ENCODE measurements around the gene GDF10.

DNA sequence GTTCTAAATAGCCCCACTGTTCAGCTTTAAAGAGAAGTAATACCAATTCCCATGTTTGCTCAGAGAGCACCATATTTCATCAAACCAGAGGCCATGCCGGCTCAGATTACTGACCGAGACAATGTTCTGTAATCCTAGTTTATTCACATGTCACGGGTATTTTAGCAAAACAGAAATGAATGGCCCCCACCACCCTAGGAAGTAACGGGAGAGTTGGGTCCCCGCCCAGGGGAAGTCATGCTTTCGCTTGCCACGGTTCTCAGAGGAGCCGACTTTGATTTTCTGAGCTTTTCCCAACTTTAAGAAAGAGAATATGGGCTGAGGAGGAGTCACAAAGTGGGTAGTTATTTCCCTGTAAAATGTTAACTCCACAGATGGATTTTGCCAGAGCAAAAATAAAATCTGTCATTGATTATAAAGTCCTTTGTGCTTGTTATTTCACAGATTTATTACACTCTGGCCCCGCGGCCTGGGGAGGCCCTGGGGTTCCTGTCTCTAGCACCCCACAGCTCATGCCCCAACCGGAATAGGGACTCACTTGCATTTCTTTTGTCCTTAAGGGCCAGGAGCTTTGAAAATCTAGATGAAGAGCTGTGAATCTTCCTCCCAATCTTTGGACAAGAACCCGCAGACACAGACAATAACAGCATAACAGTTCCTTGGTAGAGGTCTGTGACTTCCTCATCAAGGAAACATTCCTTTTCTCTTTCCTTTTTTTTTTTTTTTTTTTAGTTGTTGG is 3.7 kb upstream of the GDF10 start:
- TF ChIP-seq, protein P1, sequence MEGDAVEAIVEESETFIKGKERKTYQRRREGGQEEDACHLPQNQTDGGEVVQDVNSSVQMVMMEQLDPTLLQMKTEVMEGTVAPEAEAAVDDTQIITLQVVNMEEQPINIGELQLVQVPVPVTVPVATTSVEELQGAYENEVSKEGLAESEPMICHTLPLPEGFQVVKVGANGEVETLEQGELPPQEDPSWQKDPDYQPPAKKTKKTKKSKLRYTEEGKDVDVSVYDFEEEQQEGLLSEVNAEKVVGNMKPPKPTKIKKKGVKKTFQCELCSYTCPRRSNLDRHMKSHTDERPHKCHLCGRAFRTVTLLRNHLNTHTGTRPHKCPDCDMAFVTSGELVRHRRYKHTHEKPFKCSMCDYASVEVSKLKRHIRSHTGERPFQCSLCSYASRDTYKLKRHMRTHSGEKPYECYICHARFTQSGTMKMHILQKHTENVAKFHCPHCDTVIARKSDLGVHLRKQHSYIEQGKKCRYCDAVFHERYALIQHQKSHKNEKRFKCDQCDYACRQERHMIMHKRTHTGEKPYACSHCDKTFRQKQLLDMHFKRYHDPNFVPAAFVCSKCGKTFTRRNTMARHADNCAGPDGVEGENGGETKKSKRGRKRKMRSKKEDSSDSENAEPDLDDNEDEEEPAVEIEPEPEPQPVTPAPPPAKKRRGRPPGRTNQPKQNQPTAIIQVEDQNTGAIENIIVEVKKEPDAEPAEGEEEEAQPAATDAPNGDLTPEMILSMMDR (IDR thresholded peaks at IDR 0.05; ENCODE audit: extremely low read depth in 1 of 2, insufficient read depth in 1 of 2, low read depth in 1 of 2, low read length in 2 of 2): no peak
- TF ChIP-seq POLR2A (IDR thresholded peaks at IDR 0.05; ENCODE audit: low read depth, low read length) (no peak), POLR2AphosphoS5 (IDR thresholded peaks at IDR 0.05; ENCODE audit: insufficient read depth, low read depth, low read length) (no peak)
